Astrocyte (in vitro differentiated cells and primary cell): ENCODE measurements around the gene GDPD5. TPM values are rescaled to one million over a fixed set of nuclear protein-coding genes. Genes with fewer than 3 reads are reported as not detected.

Source experiments
- DNase-seq: peaks from one replicate; pipeline ENCODE4 v3.0.0-alpha.2; 2010; ENCODE audit warnings: low read depth
- FAIRE-seq: peaks from 2 replicates; lab custom pipeline; 2011; peaks lifted over from hg19 to GRCh38; lab: Jason Lieb, UNC
- H2AFZ ChIP-seq: 2 replicates; pipeline ENCODE4 v1.6.0; 2012; ENCODE audit warnings: low read depth, low read length, inconsistent platforms
- H3K27ac ChIP-seq: 2 replicates; pipeline ENCODE4 v1.5.1; 2011; ENCODE audit warnings: low read depth, low read length, inconsistent platforms
- H3K27me3 ChIP-seq: 2 replicates; pipeline ENCODE4 v1.6.0; 2011; ENCODE audit warnings: low read length, inconsistent platforms; ENCODE audit not compliant: insufficient read depth
- H3K36me3 ChIP-seq: 2 replicates; pipeline ENCODE4 v1.5.1; 2011; ENCODE audit warnings: low read length, inconsistent platforms; ENCODE audit not compliant: insufficient read depth
- H3K4me1 ChIP-seq: 2 replicates; pipeline ENCODE4 v1.5.1; 2011; ENCODE audit warnings: low read length, inconsistent platforms; ENCODE audit not compliant: insufficient read depth
- H3K4me2 ChIP-seq: 2 replicates; pipeline ENCODE4 v1.6.0; 2012; ENCODE audit warnings: low read length, inconsistent platforms
- H3K4me3 ChIP-seq: 2 replicates; pipeline ENCODE4 v1.5.1; 2011; ENCODE audit warnings: low read depth, mild to moderate bottlenecking, low read length, inconsistent platforms; ENCODE audit not compliant: insufficient read depth
- H3K79me2 ChIP-seq: 2 replicates; pipeline ENCODE4 v1.6.0; 2012; ENCODE audit warnings: mild to moderate bottlenecking, low read length, inconsistent platforms; ENCODE audit not compliant: insufficient read depth
- H3K9ac ChIP-seq: 2 replicates; pipeline ENCODE4 v1.6.0; 2012; ENCODE audit warnings: mild to moderate bottlenecking, low read length, inconsistent platforms
- H3K9me3 ChIP-seq: 2 replicates; pipeline ENCODE4 v1.5.1; 2012; ENCODE audit warnings: low read depth, mild to moderate bottlenecking, low read length, inconsistent platforms; ENCODE audit not compliant: insufficient read depth
- H4K20me1 ChIP-seq: 2 replicates; pipeline ENCODE4 v1.6.0; 2012; ENCODE audit warnings: low read length, inconsistent platforms; ENCODE audit not compliant: insufficient read depth
- H3K27ac Mint-ChIP-seq: one replicate; pipeline ENCODE4 v1.8.0; 2021; ENCODE audit warnings: mild to moderate bottlenecking, mixed read lengths; ENCODE audit not compliant: unreplicated experiment
- H3K27me3 Mint-ChIP-seq: one replicate; pipeline ENCODE4 v1.8.0; 2021; ENCODE audit warnings: low read depth, mixed read lengths; ENCODE audit not compliant: unreplicated experiment
- H3K36me3 Mint-ChIP-seq: one replicate; pipeline ENCODE4 v1.8.0; 2021; ENCODE audit warnings: low read depth, mixed read lengths; ENCODE audit not compliant: unreplicated experiment
- H3K4me1 Mint-ChIP-seq: one replicate; pipeline ENCODE4 v1.8.0; 2021; ENCODE audit warnings: low read depth, mixed read lengths; ENCODE audit not compliant: unreplicated experiment
- H3K4me3 Mint-ChIP-seq: one replicate; pipeline ENCODE4 v1.8.0; 2021; ENCODE audit warnings: mild to moderate bottlenecking, moderate library complexity, mixed read lengths; ENCODE audit not compliant: unreplicated experiment
- H3K9me3 Mint-ChIP-seq: one replicate; pipeline ENCODE4 v1.8.0; 2021; ENCODE audit warnings: mild to moderate bottlenecking, mixed read lengths; ENCODE audit not compliant: unreplicated experiment
- CTCF ChIP-seq: IDR thresholded peaks from 2 replicates; pipeline ENCODE4 v1.5.1; 2011; ENCODE audit warnings: low read depth, mild to moderate bottlenecking, inconsistent platforms, low read length, moderate library complexity; ENCODE audit not compliant: insufficient read depth
- EZH2 ChIP-seq: IDR thresholded peaks from 2 replicates; pipeline ENCODE4 v1.6.1; 2012; ENCODE audit warnings: mild to moderate bottlenecking, low read length, inconsistent platforms; ENCODE audit not compliant: insufficient read depth
- total RNA-seq: library from RNA; stranded (reverse); gene quantifications from 2 replicates; pipeline ENCODE4 v1.2.1, GENCODE V29; 2021

The GDPD5 gene
- total RNA-seq, 1 donor from 2014 or later = 9.4 TPM

GRCh38 chr11:75548595-75549272 is 23.0 kb upstream of the GDPD5 start:
- Mint-ChIP-seq H3K27ac (no peak overlapping the region), H3K36me3 (no peaks in the 10 kb centered on the region), H3K27me3 (peaks cover 8% of the 10 kb centered on the region), H3K4me3 (no peak overlapping the region), H3K9me3 (no peaks in the 10 kb centered on the region), H3K4me1 (peaks cover 5% of the 10 kb centered on the region)
- Histone ChIP-seq H3K4me3 (no peak overlapping the region), H2AFZ (no peak overlapping the region), H3K27ac (no peak overlapping the region), H3K79me2 (no peaks in the 10 kb centered on the region), H3K27me3 (peaks cover 4% of the 10 kb centered on the region), H3K9ac (no peak overlapping the region), H3K4me1 (peaks cover 5% of the 10 kb centered on the region), H3K4me2 (no peak overlapping the region), H4K20me1 (no peaks in the 10 kb centered on the region), H3K36me3 (no peaks in the 10 kb centered on the region), H3K9me3 (no peaks in the 10 kb centered on the region)
- TF ChIP-seq EZH2 (no peak), CTCF (no peak)
- no peak for FAIRE-seq
- no peak for DNase-seq

- Mint-ChIP-seq H3K27ac (peak overlapping the region; percentile 95), H3K4me3 (peak overlapping the region; percentile 71), H3K27me3 (peaks cover 10% of the 10 kb centered on the region), H3K4me1 (peaks cover 5% of the 10 kb centered on the region), H3K36me3 (no peaks in the 10 kb centered on the region), H3K9me3 (no peaks in the 10 kb centered on the region)
- no peaks in the 10 kb centered on the region for H3K36me3 ChIP-seq
- no peaks in the 10 kb centered on the region for H3K79me2 ChIP-seq
- H3K27ac ChIP-seq = no peak overlapping the region
- no peak overlapping the region for H3K4me2 ChIP-seq
- peak overlapping the region; percentile 49 for H2AFZ ChIP-seq
- H4K20me1 ChIP-seq = no peaks in the 10 kb centered on the region
- peak overlapping the region; percentile 39 for H3K9ac ChIP-seq
- FAIRE-seq (no peak), DNase-seq (peak; percentile 29)
- no peaks in the 10 kb centered on the region for H3K9me3 ChIP-seq
- H3K4me1 ChIP-seq = peaks cover 3% of the 10 kb centered on the region
- peaks cover 4% of the 10 kb centered on the region for H3K27me3 ChIP-seq
- H3K4me3 ChIP-seq = no peak overlapping the region
- TF ChIP-seq EZH2 (no peak), CTCF (peak; percentile 83)
Measured at GRCh38 chr11:75547617-75548058, 21.9 kb upstream of the GDPD5 start.

GRCh38 chr11:75547177-75547576 is 21.4 kb upstream of the GDPD5 start:
- H3K79me2 ChIP-seq = no peaks in the 10 kb centered on the region
- H3K27ac Mint-ChIP-seq = no peak overlapping the region
- H3K4me3 Mint-ChIP-seq = no peak overlapping the region
- H3K4me2 ChIP-seq = no peak overlapping the region
- no peak overlapping the region for H3K27ac ChIP-seq
- FAIRE-seq = no peak
- TF ChIP-seq EZH2 (no peak), CTCF (no peak)
- H3K36me3 ChIP-seq = no peaks in the 10 kb centered on the region
- DNase-seq = no peak
- peaks cover 12% of the 10 kb centered on the region for H3K27me3 Mint-ChIP-seq
- no peaks in the 10 kb centered on the region for H4K20me1 ChIP-seq
- H3K4me3 ChIP-seq = no peak overlapping the region
- H3K36me3 Mint-ChIP-seq = no peaks in the 10 kb centered on the region
- peaks cover 4% of the 10 kb centered on the region for H3K27me3 ChIP-seq
- H3K4me1 Mint-ChIP-seq = peaks cover 5% of the 10 kb centered on the region
- H3K4me1 ChIP-seq = peaks cover 3% of the 10 kb centered on the region
- H3K9me3 Mint-ChIP-seq = no peaks in the 10 kb centered on the region
- H2AFZ ChIP-seq = no peak overlapping the region
- H3K9me3 ChIP-seq = no peaks in the 10 kb centered on the region
- no peak overlapping the region for H3K9ac ChIP-seq
